ENCODE measurements around the gene ZNF414.

Gene ZNF414

DNA sequence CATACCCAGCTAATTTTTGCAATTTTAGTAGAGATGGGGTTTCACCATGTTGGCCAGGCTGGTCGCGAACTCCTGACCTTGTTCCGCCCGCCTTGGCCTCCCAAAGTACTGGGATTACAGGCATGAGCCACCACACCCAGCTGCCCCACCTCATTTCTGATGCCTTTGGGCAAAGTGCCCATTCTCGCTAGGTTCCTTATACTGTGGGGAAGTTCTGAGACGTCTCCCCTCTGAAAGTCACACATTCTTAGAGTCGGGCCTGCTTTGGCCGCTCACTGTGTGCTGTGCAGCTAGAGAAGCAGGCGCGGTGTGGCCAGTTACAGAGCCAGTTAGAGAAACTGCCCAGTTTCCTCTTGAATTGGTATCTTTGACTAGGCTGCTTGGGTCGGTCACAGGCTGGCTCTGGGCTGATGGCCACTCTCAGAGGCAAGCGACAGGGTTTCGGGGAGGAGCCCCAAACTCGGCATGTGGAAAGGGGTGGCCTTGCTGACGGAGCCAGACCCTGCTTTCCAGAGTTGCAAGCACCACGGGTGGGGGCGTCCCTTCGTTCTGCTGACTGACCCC, 29.6 kb downstream of the ZNF414 start:
- no peaks in the 10 kb centered on the region for H3K9me3 ChIP-seq (ENCODE audit: low read depth, low read length)
- no peak overlapping the region for H3K4me3 ChIP-seq
- H3K27ac ChIP-seq: no peak overlapping the region
- DNase-seq (ENCODE audit: low read depth, low spot score): no peak
- H3K9ac ChIP-seq (ENCODE audit: insufficient read length): no peak overlapping the region
- no peak for TF ChIP-seq POLR2AphosphoS5 (IDR thresholded peaks at IDR 0.05; ENCODE audit: borderline replicate concordance, low read depth, low read length)
- no peak for TF ChIP-seq EZH2 (IDR thresholded peaks at IDR 0.05)
- TF ChIP-seq FOXP2 (optimal IDR thresholded peaks at IDR 0.05; ENCODE audit: control extremely low read depth, extremely low read length, insufficient read depth): no peak
- peaks cover 84% of the 10 kb centered on the region for H3K36me3 ChIP-seq (ENCODE audit: insufficient read depth, low read length)

DNA sequence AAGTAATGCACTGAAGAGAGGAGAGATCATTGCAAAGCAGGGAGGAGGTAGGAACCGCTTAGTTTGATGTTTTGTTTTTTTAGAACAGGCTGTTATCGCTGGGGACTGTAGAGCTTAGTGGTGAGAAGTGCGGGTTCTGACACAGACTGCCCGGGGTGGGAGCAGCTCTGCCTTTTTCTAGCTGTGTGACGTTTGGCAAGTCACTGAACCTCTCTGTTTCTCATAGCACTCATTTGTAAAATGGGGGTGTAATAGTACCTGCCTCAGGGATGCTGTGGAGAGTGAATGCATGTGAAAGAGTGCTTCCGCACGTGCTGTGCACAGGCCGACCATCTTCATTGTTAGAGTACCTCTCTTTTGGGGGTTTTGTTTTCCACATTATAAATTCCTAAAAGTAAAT, 30.8 kb downstream of the ZNF414 start:
- H3K9ac ChIP-seq (ENCODE audit: insufficient read length): no peak overlapping the region
- no peak for TF ChIP-seq POLR2AphosphoS5 (IDR thresholded peaks at IDR 0.05; ENCODE audit: borderline replicate concordance, low read depth, low read length)
- no peak for TF ChIP-seq EZH2 (IDR thresholded peaks at IDR 0.05)
- no peak for TF ChIP-seq FOXP2 (optimal IDR thresholded peaks at IDR 0.05; ENCODE audit: control extremely low read depth, extremely low read length, insufficient read depth)
- 0 out of 2 replicates have a peak overlapping the region, but pooled peaks have one; percentile 19 for H3K27ac ChIP-seq
- H3K9me3 ChIP-seq (ENCODE audit: low read depth, low read length): no peaks in the 10 kb centered on the region
- no peak for DNase-seq (ENCODE audit: low read depth, low spot score)
- H3K4me3 ChIP-seq: no peak overlapping the region
- H3K36me3 ChIP-seq (ENCODE audit: insufficient read depth, low read length): peaks cover 84% of the 10 kb centered on the region

DNA sequence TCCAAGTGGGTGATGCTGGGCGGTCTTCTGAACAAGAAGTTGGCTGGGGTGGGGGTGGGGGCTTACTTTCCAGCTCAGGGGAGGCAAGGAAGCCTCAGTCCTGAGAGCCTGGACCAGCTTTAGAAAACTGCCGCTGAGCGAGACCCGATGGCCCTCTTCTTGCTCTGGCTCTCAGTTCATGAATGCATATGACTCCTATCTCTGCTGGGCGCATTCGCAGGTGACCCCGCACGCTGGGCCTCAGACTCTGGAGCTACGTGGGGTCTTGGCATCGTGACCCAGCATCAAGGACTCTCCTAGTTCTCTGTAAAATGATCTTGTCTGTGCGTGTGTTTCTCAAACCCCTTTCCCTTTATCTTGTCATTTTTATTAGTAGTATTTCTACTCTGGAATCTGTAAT, 31.3 kb downstream of the ZNF414 start:
- Histone ChIP-seq H3K9me3 (ENCODE audit: low read depth, low read length) (no peaks in the 10 kb centered on the region), H3K36me3 (ENCODE audit: insufficient read depth, low read length) (peaks cover 84% of the 10 kb centered on the region), H3K27ac (0 out of 2 replicates have a peak overlapping the region, but pooled peaks have one; percentile 19), H3K4me3 (no peak overlapping the region), H3K9ac (ENCODE audit: insufficient read length) (no peak overlapping the region)
- no peak for TF ChIP-seq EZH2 (IDR thresholded peaks at IDR 0.05)
- TF ChIP-seq FOXP2 (optimal IDR thresholded peaks at IDR 0.05; ENCODE audit: control extremely low read depth, extremely low read length, insufficient read depth): no peak
- TF ChIP-seq POLR2AphosphoS5 (IDR thresholded peaks at IDR 0.05; ENCODE audit: borderline replicate concordance, low read depth, low read length): no peak
- DNase-seq (ENCODE audit: low read depth, low spot score): no peak

DNA sequence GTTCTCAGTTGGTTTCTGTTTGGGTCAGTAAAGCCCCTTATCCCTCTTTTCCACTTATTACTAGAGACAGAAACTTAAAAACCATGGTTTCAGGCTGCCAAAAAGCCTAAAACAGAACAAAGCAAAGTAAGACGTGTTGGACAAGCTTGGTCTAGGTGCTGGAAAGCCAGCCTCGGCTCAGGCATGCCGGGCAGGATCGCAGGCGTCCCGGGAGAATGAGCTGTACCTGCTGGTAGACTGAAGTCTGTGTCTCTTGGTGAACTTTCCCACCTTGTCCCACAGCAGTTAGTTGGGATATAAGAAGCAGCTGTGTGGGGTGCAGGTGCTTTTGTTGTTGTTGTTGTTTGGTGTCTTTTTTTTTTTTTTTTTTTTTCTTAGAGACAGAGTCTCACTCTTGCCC, 32.4 kb downstream of the ZNF414 start:
- Histone ChIP-seq H3K9me3 (ENCODE audit: low read depth, low read length) (no peaks in the 10 kb centered on the region), H3K4me3 (no peak overlapping the region), H3K27ac (no peak overlapping the region), H3K9ac (ENCODE audit: insufficient read length) (no peak overlapping the region), H3K36me3 (ENCODE audit: insufficient read depth, low read length) (peaks cover 83% of the 10 kb centered on the region)
- TF ChIP-seq POLR2AphosphoS5 (IDR thresholded peaks at IDR 0.05; ENCODE audit: borderline replicate concordance, low read depth, low read length) (no peak), EZH2 (IDR thresholded peaks at IDR 0.05) (no peak), FOXP2 (optimal IDR thresholded peaks at IDR 0.05; ENCODE audit: control extremely low read depth, extremely low read length, insufficient read depth) (no peak)
- no peak for DNase-seq (ENCODE audit: low read depth, low spot score)

DNA sequence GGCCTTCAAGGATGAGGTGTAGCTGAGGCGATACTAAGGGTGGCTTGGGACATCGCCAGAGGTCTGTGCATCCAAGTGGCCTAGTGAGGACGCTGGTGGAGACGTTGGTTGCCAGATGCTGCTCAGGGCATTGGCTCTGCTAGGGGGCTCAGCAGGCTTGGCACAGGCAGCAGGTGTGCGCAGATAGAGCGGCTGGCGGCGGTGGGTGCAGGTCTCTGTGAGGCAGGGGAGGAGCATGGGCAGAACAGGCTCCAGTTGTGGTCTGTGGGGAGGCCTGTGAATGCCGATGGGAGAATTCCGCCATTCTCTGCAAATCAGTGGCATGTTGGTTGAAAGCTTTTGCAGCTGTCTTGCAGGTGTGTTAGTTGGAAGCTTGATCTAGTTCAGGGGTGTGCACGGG, 32.8 kb downstream of the ZNF414 start:
- Histone ChIP-seq H3K36me3 (ENCODE audit: insufficient read depth, low read length) (peaks cover 83% of the 10 kb centered on the region), H3K27ac (no peak overlapping the region), H3K9me3 (ENCODE audit: low read depth, low read length) (no peaks in the 10 kb centered on the region), H3K9ac (ENCODE audit: insufficient read length) (no peak overlapping the region), H3K4me3 (no peak overlapping the region)
- no peak for DNase-seq (ENCODE audit: low read depth, low spot score)
- TF ChIP-seq POLR2AphosphoS5 (IDR thresholded peaks at IDR 0.05; ENCODE audit: borderline replicate concordance, low read depth, low read length): no peak
- no peak for TF ChIP-seq FOXP2 (optimal IDR thresholded peaks at IDR 0.05; ENCODE audit: control extremely low read depth, extremely low read length, insufficient read depth)
- TF ChIP-seq EZH2 (IDR thresholded peaks at IDR 0.05): no peak

DNA sequence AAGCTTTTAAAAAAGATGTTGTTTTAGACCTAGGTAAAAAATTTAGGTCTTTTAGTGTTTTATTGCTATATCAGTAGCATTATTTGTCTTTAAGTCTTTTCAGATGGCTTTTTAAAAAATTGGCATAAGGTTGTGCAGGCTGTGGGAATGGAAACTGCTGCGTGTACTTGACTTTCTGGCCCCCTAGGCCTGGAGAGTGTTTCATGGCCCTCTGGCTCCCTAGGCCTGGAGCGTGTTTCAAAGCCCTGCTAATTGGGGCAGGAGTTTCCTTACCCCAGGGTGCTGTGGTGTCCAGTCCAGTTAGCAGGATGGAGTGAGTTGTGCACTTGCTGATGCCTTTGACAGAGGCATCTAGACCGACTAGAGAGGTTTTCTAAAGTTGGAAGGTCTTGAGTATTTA, 35.4 kb downstream of the ZNF414 start:
- DNase-seq (ENCODE audit: low read depth, low spot score): no peak
- Histone ChIP-seq H3K9me3 (ENCODE audit: low read depth, low read length) (no peaks in the 10 kb centered on the region), H3K4me3 (no peak overlapping the region), H3K9ac (ENCODE audit: insufficient read length) (no peak overlapping the region), H3K27ac (peak overlapping the region; percentile 64; the same call in 1 of the 2 replicates), H3K36me3 (ENCODE audit: insufficient read depth, low read length) (peaks cover 83% of the 10 kb centered on the region)
- TF ChIP-seq EZH2 (IDR thresholded peaks at IDR 0.05): no peak

DNA sequence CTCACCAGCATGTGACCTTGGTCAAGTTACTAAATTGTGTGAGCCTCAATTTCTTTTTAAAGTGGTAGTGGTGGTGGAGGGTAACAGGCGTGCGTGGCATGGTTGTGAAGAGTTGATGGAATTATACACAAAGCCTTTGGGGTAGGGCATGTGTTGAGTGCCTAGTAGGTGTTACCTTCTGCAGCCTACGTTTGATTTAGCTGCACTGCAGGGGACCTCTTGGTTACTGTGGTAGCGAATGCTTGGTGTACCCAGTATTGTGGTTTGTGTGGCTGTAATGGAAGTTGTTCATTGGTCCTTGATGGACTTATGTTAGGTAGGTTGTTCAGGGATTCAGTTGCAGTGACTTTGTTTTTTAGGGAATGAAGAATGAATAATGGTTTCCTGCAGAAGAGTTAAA, 36.1 kb downstream of the ZNF414 start:
- Histone ChIP-seq H3K9ac (ENCODE audit: insufficient read length) (no peak overlapping the region), H3K27ac (peak overlapping the region; percentile 64; the same call in 1 of the 2 replicates), H3K36me3 (ENCODE audit: insufficient read depth, low read length) (peaks cover 83% of the 10 kb centered on the region), H3K9me3 (ENCODE audit: low read depth, low read length) (no peaks in the 10 kb centered on the region), H3K4me3 (no peak overlapping the region)
- TF ChIP-seq FOXP2 (optimal IDR thresholded peaks at IDR 0.05; ENCODE audit: control extremely low read depth, extremely low read length, insufficient read depth): no peak
- no peak for TF ChIP-seq EZH2 (IDR thresholded peaks at IDR 0.05)
- no peak for TF ChIP-seq POLR2AphosphoS5 (IDR thresholded peaks at IDR 0.05; ENCODE audit: borderline replicate concordance, low read depth, low read length)
- no peak for DNase-seq (ENCODE audit: low read depth, low spot score)

DNA sequence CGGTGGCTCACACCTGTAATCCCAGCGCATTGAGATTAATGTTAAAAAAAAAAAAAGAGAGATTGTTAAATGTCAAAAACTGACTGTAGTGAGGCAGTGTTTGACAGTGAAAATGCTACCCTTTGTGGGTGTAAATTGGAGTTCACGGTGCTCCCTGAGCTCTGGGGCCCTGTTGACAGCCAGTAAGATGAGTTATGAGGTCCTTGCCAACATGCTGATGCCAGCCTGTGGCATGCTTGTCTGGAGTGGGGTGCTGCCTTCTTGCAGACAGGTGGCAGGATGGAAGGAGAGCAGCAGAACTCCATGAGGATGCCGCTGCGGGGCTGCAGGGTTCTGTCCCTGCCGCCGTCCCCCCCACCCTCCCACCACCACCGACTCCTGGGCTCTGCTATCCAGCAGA, 37.4 kb downstream of the ZNF414 start:
- TF ChIP-seq FOXP2 (optimal IDR thresholded peaks at IDR 0.05; ENCODE audit: control extremely low read depth, extremely low read length, insufficient read depth): no peak
- Histone ChIP-seq H3K4me3 (no peak overlapping the region), H3K36me3 (ENCODE audit: insufficient read depth, low read length) (peaks cover 85% of the 10 kb centered on the region), H3K27ac (no peak overlapping the region), H3K9ac (ENCODE audit: insufficient read length) (no peak overlapping the region), H3K9me3 (ENCODE audit: low read depth, low read length) (no peaks in the 10 kb centered on the region)
- no peak for DNase-seq (ENCODE audit: low read depth, low spot score)

DNA sequence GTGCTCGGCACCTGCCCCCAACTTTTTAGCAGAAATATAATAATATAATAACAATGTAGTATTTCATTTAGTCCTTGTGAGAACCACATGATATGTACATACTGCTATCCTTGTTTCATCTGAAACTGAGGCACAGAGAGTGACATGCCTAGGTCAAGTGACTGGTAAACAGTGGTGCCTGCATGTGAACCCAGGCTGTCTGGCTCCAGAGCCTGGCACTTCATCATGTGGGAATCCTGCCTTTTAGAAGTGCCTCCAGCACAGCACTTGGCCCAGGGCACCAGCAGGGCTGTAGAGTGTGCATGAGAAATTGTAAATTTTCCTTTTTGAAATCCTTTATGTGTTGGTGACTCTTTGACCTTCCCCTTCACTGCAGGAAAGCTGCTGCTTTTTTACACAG, 39.0 kb downstream of the ZNF414 start:
- Histone ChIP-seq H3K27ac (peak overlapping the region; percentile 36; the same call in 1 of the 2 replicates), H3K9me3 (ENCODE audit: low read depth, low read length) (no peaks in the 10 kb centered on the region), H3K9ac (ENCODE audit: insufficient read length) (no peak overlapping the region), H3K36me3 (ENCODE audit: insufficient read depth, low read length) (peaks cover 91% of the 10 kb centered on the region), H3K4me3 (no peak overlapping the region)
- DNase-seq (ENCODE audit: low read depth, low spot score): no peak
- no peak for TF ChIP-seq EZH2 (IDR thresholded peaks at IDR 0.05)
- no peak for TF ChIP-seq FOXP2 (optimal IDR thresholded peaks at IDR 0.05; ENCODE audit: control extremely low read depth, extremely low read length, insufficient read depth)
- no peak for TF ChIP-seq POLR2AphosphoS5 (IDR thresholded peaks at IDR 0.05; ENCODE audit: borderline replicate concordance, low read depth, low read length)
